HG03565 (cell line): ENCODE measurements around the gene PPP1R37.
"Not testable (repeated sequence)": the region's sequence is repeated elsewhere in the genome, so short reads cannot be mapped to it uniquely, and the experiment has no call there.

Experiments
- ATAC-seq: cut with Tn5 transposase; IDR thresholded peaks from one replicate; pipeline ENCODE4 v1.9.1; 2021; ENCODE audit warnings: mild to moderate bottlenecking, moderate library complexity; ENCODE audit not compliant: unreplicated experiment

The PPP1R37 gene

GRCh38 chr19:45094707-45095106, 1.7 kb downstream of the PPP1R37 start:
- ATAC-seq, result no peak

- no peak for ATAC-seq
These were observed 2.8 kb downstream of the PPP1R37 start for GRCh38 chr19:45095496-45096413.

GRCh38 chr19:45096700-45097099, 3.7 kb downstream of the PPP1R37 start:
- no peak for ATAC-seq

GRCh38 chr19:45097450-45097775, 4.4 kb downstream of the PPP1R37 start:
- no peak for ATAC-seq

- no peak for ATAC-seq
These were observed 5.0 kb downstream of the PPP1R37 start for GRCh38 chr19:45097776-45098520.

DNA sequence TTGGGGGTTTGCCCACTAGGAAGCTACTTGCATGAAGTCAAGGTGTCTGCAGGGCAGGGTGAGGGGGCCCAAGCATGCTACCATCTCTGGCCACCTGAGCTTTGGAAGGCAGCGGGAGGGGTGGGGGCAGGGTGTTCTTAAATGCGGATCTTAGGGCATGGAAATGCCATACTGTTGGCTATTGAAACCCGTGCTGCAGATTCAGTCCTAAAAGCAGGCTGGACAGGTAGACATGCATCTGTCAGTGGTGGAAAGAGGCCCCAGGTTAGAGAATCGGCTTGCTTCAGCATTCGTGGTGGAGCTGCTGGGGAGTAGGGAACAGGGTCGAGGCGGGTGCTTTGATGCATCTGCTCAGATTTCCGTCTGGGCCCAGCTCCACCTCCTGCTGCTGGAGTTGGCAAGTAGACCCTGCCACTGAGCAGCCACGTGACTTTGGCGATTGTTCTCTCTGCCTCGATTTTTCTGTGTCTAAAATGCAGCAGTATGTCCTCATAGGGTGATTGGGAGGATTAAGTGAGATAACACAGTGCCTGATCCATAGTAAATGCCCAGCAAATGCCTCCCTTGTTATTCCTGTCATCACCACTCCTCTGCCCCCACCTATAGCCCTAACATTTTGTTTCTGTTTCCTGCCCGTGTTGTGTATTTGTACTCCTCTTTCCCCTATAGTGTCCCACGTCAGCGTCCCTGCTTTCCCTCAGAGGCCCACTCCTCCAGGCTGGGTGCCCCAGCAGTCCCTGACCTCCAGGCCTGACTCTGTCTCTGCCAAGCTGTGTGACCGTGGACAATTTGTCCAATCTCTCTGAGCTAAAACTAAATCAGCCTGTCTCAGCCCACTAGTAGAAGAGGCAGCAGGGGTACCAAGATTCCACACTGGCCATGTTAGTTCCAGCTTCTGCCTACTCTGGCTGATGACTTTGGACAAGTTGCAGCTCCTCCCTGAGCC, 5.8 kb downstream of the PPP1R37 start:
- ATAC-seq, result no peak

DNA sequence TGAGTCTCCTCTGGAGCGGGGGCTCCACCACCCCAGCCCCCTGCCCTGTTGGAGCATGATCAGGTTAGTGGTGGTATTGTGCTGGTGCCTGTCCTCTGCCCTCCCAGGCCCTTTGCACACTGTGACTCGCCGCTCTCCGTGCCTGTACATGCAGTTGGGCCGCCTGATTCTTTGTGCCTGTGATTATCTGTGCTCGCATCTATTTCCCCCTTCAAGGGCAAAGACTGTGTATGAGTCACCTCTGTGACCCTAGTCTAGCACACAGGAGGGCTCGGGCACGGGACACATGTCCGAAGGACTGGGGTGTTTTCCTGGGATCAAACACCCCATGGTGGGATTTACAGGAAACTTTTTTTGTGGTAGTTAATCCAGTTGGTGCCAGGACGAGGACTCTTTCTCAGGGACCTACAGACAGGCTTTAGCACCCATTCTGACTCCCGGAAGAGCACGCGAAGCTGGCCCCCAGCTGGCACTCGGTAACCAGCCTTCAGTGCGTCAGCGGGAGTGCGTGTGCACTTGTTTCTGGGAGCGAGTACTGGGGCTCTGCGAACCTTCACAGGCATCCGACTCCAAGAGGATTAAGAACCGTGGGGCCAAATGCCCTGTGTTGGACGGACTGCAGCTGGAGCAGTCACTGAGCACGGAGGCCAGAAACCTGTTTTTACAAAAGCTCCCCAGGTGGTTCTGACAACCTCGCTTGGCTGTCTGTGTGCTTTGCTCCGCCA, 6.7 kb downstream of the PPP1R37 start:
- ATAC-seq, result no peak

GRCh38 chr19:45100201-45100600, 7.2 kb downstream of the PPP1R37 start:
- no peak for ATAC-seq

- no peak for ATAC-seq
These were observed 7.9 kb downstream of the PPP1R37 start for GRCh38 chr19:45100846-45101252.

GRCh38 chr19:45101806-45102205, 8.8 kb downstream of the PPP1R37 start:
- ATAC-seq, result no peak

- ATAC-seq, result no peak
These were observed 9.5 kb downstream of the PPP1R37 start for GRCh38 chr19:45102481-45102880.

- no peak for ATAC-seq
These were observed 10.2 kb downstream of the PPP1R37 start for GRCh38 chr19:45103156-45103507.

DNA sequence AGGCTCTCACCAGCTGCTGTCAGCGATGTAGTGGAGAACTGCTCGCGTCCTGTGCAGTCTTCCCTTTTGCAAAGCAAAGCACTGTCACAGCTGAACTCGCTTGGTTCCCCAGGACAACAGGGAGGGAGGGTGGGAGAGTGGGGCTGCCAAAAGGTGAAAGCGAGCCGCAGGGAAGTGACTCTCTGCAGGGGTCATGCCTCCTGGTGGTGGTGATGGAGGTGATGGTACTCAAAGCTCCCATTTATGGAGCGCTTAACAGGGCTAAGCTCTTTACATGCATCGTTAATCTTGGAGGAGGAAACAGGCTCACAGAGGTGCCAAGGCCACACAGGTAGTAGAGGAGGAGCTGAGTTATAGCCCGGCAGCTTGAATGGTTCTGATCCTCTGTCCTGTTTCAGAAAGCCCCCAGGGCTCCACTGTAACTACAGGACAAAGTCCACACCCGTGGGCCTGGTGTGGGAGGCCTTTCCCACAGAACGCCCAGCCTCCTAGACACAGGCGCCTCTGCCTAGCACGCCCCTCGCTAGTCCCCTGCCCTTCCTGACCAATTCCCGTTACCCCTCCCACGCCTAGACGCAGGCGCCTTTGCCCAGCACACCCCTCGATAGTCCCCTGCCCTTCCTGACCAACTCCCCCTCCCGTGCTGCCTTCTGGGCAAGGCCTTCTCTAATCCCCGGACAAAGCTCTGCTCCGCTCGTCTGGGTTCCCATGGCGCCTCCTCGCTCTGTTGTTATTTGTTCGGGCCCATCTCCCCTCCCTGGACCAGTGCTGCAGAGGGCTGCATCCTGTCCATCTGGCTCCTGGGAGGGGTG, 10.7 kb downstream of the PPP1R37 start:
- no peak for ATAC-seq

- ATAC-seq, result no peak
These were observed 11.8 kb downstream of the PPP1R37 start for GRCh38 chr19:45104658-45105349.

DNA sequence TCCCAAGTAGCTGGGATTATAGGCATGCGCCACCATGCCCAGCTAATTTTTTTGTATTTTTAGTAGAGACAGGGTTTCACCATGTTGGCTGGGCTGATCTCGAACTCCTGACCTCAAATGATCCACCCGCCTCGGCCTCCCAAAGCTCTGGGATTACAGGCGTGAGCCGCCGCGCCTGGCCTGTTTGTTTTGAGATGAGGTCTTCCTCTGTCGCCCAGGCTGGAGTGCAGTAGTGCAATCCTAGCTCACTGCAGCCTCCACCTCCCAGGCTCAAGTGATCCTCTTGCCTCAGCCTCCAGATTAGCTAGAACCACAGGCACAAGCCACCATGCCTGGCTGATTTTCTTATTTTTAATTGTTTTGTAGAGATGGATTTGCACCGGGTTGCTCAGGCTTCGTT, 13.4 kb downstream of the PPP1R37 start:
- ATAC-seq, result not testable (repeated sequence)

GRCh38 chr19:45107621-45108150, 14.7 kb downstream of the PPP1R37 start:
- ATAC-seq, result no peak

DNA sequence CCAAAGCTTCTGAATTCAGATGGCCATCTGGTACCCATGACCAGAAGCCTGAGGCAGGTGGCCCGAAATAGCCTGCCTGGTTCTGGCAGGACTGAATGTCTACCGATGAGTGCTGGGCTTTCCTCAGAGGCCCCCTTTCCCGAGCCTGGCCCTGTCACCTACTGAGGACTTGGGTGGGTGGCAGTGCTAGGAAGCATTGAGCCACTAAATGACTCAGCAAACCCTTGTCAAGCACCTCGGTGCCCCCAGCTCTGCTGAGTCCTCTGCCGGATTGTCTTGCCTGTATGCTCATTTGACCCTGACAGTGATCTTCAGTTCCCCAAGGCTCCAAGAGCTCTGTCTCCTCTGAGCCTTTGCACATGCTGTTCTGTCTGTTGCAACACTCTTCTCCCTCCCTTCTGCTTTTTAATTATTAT, 17.9 kb downstream of the PPP1R37 start:
- ATAC-seq, result no peak

GRCh38 chr19:45112111-45112827, 19.3 kb downstream of the PPP1R37 start:
- ATAC-seq, result no peak
